GM12801 (cell line): ENCODE results near the gene XRCC5.

Source experiments
- CTCF ChIP-seq: IDR thresholded peaks from one replicate; pipeline ENCODE4 v1.5.1; 2011; ENCODE audit warnings: control low read depth; ENCODE audit not compliant: insufficient read length; ENCODE audit errors: extremely low read depth

XRCC5 gene

GRCh38 chr2:216121255-216121654 lies 12.1 kb downstream of the XRCC5 start:
- TF ChIP-seq CTCF = no peak

DNA sequence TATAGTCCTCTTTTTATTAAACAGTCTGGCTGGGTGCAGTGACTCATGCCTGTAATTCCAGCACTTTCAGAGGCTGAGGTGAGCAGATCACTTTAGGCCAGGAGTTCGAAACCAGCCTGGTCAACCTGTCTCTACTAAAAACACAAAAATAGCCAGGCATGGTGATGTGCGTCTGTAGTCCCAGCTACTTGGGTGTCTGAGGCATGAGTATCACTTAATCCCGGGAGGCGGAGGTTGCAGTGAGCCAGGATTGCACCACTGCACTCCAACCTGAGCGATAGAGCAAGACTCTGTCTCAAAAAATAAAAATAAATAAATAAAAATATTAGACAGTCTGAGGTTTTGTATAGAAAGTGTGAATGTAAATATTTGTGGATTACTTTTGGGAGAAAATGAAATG lies 17.8 kb downstream of the XRCC5 start:
- no peak for TF ChIP-seq CTCF

GRCh38 chr2:216130346-216130971 lies 21.3 kb downstream of the XRCC5 start:
- no peak for TF ChIP-seq CTCF

DNA sequence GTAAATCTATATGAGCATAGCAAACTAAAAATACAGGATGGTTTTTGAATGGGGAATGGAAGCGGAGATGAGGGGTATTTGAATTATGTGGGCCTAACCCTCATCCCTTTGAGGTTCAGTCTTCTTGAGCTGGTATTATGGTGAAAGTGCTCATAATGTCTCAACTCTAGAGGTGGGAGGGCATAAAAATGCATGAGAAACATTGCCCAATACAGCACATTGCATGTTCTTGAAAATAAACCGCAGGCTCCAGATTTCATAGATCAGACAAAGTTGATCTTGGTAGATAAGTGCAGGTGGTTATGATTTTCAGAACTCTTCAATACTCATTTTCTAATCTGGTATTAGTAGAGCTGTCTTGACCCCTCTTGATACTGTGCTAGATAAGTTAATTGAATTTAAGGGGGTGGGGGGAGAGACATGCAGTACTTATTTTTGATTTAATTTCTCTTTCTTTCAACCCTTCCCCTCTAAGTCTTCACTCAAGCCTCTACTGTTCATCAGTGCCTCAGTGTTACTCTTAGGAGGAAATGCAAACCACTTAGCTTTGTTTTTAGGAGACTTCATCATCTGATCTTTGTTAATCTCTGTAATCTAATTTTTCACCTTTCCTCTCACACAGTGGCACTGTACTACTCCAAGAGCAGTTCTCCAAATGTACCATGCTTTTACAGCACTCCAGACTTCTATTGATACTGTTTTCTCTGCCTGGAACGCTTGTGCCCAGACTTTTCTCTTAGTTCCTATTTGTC lies 22.2 kb downstream of the XRCC5 start:
- TF ChIP-seq CTCF = no peak

DNA sequence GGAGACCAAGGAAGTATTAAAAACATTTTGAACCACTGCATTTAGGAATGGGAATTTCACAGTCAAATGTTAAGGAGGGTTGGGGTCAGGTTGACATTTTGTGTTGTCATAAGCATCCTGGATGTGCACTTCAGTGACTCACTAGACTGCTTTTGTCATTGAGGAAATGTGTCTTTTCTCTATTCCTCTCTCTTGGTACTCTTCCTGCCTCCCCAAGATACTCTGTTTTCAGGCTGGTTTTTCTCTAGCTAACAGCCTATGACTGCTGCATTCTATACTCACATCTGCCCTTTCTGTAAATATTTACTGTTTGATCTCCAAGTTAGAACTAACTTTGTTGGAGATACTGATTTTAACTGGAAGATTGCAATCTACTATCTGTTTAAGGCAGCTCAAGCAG lies 23.4 kb downstream of the XRCC5 start:
- TF ChIP-seq CTCF = no peak

- no peak for TF ChIP-seq CTCF
These were observed 24.2 kb downstream of the XRCC5 start for GRCh38 chr2:216133397-216133796.

DNA sequence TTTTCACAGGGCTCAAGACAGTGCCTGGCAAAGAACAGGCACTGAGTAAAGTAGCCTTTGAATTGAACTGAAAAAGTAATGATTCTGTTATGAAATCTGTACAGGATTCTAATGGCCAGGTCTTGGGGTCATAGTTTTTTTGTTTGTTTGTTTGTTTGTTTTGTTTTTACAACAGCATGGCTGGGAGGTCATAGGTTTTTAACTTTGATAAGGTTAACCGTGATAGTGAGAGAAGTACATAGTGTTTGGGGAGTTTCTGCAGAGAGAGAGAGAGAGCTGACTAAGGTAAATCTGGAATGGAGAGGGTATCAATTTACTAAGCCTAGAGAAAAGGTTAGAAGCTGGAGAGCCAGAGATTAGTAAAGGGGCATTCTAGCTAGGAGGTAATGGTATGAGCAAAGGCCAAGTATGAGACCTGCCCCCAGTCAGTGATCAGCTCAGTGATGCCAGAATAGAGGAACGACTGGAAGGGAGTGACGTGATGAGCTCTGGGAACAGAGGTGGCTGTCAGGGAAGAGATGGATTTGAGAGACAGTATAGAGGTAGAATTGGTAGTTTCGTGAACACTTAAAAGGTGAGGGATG lies 25.9 kb downstream of the XRCC5 start:
- no peak for TF ChIP-seq CTCF
